ENCODE data around the gene GALNT2. TPM values are rescaled to one million over a fixed set of nuclear protein-coding genes. Genes with fewer than 3 reads are reported as not detected.

The GALNT2 gene
- total and polyA plus RNA-seq, 12 donors, result 9.7 to 35.1 (median 25.8) TPM

DNA sequence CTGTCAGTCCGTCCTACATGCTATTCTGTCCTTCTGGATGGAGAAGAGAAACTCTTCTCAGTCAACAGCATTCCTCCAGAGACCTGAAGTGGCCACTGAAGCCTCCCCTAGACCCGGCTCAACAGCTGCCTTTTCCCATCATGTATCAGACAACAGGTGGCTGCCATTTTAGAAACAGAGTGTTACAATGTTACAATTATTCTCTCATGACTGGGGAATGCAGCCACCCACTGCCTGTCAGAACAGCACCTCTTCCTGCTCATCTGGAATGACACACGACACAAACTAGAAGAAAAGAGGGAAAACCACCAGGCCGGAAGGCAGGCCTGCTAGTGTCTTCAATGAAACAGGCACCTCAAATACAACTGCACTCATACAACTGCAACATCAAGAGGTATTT is 253.8 kb downstream of the GALNT2 start:
- TF ChIP-seq, protein P1, sequence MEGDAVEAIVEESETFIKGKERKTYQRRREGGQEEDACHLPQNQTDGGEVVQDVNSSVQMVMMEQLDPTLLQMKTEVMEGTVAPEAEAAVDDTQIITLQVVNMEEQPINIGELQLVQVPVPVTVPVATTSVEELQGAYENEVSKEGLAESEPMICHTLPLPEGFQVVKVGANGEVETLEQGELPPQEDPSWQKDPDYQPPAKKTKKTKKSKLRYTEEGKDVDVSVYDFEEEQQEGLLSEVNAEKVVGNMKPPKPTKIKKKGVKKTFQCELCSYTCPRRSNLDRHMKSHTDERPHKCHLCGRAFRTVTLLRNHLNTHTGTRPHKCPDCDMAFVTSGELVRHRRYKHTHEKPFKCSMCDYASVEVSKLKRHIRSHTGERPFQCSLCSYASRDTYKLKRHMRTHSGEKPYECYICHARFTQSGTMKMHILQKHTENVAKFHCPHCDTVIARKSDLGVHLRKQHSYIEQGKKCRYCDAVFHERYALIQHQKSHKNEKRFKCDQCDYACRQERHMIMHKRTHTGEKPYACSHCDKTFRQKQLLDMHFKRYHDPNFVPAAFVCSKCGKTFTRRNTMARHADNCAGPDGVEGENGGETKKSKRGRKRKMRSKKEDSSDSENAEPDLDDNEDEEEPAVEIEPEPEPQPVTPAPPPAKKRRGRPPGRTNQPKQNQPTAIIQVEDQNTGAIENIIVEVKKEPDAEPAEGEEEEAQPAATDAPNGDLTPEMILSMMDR (IDR thresholded peaks at IDR 0.05), result no peak
- no peaks in the 10 kb centered on the region for H3K36me3 ChIP-seq
- intact Hi-C loops (cut with DNase I), result no loop called here
- WGBS, 2 donors, result 76 to 79% methylated on average over 4 of the region's 4 CpGs
- ATAC-seq (no peak), DNase-seq (no peak)
- no peak overlapping the region for H3K4me3 ChIP-seq
- H3K27me3 ChIP-seq, result peaks cover 0 to 10% (median 0%) of the 10 kb centered on the region in 7 donors
- no peaks in the 10 kb centered on the region for H3K9me3 ChIP-seq
- H3K4me1 ChIP-seq, result peaks cover 0 to 13% (median 6%) of the 10 kb centered on the region in 9 donors
- no peak overlapping the region for H3K27ac ChIP-seq

DNA sequence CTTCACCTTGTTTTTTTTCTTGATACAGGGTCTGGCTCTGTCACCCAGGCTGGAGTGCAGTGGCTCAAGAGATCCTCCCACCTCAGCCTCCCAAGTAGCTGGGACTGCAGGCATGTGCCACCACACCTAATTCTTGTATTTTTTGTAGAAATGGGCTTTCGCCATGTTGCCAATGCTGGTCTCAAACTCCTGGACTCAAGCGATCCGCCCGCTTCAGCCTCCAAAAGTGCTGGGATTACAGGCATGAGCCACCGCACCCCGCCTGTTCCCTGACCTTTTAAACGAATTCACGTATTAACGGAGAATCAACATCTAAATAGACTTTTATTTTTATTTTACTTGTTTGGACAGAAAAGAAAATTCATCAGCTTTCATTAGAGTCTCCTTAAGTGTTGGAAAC is 254.3 kb downstream of the GALNT2 start:
- Histone ChIP-seq H3K4me3 (no peak overlapping the region), H3K9me3 (no peaks in the 10 kb centered on the region), H3K36me3 (no peaks in the 10 kb centered on the region), H3K4me1 (peaks cover 0 to 13% (median 6%) of the 10 kb centered on the region in 9 donors), H3K27me3 (peaks cover 0 to 10% (median 0%) of the 10 kb centered on the region in 7 donors), H3K27ac (peak overlapping the region in 3 of 10 donors; percentile 49 to 63 (median 50))
- 96% methylated on average over 9 of the region's 9 CpGs for WGBS, 2 donors
- DNase-seq (no peak), ATAC-seq (no peak)
- intact Hi-C loops (cut with DNase I), result no loop called here
- TF ChIP-seq, protein P1 (IDR thresholded peaks at IDR 0.05), result no peak

DNA sequence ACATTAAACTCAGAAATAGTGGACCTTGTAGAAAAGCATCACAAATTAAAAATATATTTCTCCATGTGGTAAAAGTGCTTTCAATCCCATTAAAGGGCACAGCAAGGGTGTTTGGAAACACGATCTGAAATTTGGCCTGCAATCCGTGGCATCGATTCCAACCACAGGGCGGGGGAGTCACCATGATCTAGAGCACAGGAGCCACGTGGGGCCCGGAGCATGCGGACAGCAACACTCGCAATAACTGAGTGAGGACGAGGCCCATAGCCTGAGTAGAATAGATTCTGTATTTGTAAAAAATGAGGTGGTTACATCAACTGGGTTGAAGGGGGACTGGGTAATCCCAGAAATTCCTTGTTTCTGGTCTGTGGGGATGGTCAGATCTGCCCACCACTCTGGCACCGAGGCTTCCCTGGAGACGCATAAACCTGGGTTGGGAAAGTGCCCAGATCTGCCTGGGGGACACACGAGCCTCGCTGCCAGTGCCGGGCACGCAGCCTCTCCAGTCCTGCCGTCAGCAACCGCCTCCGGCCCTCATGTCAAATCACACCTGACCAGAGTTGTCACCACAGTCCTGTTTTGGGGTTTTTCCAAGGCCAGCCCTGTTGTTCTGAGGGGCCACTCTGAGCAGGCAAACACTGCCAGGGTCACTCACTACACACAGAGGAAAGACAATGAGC is 254.8 kb downstream of the GALNT2 start:
- peak; percentile 53 to 87 (median 80) for ATAC-seq
- H3K27ac ChIP-seq, result peak overlapping the region in 8 of 10 donors; percentile 19 to 63 (median 46)
- intact Hi-C loops (cut with DNase I), result no loop called here

DNA sequence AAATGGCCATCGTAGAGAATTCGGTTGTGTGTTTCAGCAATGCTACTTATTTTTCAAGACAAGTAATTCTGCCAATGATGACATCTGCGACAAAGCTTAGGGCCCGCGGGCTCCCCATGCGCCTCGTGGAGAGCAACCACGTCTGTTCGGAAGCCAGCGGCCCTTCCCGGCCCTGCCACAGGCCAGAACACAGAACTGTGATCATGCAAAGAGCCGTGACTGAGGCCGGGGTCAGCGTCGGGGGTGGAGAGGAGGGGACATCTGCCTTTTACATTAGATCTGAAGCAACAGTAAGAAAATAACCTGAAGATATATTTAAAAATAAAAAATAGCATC is 255.4 kb downstream of the GALNT2 start:
- WGBS, 2 donors, result 72 to 73% methylated on average over 15 of the region's 15 CpGs
- Histone ChIP-seq H3K36me3 (no peaks in the 10 kb centered on the region), H3K27ac (peak overlapping the region in 8 of 10 donors; percentile 19 to 63 (median 46)), H3K4me3 (no peak overlapping the region), H3K4me1 (peaks cover 0 to 20% (median 8%) of the 10 kb centered on the region in 9 donors), H3K9me3 (no peaks in the 10 kb centered on the region), H3K27me3 (peaks cover 0 to 8% (median 0%) of the 10 kb centered on the region in 7 donors)
- DNase-seq (no peak), ATAC-seq (peak in 7 of 8 donors; percentile 4 to 34 (median 14))
- TF ChIP-seq, protein P1 (IDR thresholded peaks at IDR 0.05), result no peak
- intact Hi-C loops (cut with DNase I), result no loop called here

More for the DNA sequence above, 254.8 kb downstream of the GALNT2 start:
- TF ChIP-seq, protein P1 (IDR thresholded peaks at IDR 0.05), result no peak
- peaks cover 0 to 15% (median 7%) of the 10 kb centered on the region in 9 donors for H3K4me1 ChIP-seq
- H3K36me3 ChIP-seq, result no peaks in the 10 kb centered on the region
- 43 to 63% methylated on average over 18 of the region's 18 CpGs for WGBS, 2 donors
- H3K9me3 ChIP-seq, result no peaks in the 10 kb centered on the region
- no peak overlapping the region for H3K4me3 ChIP-seq
- peaks cover 0 to 8% (median 0%) of the 10 kb centered on the region in 7 donors for H3K27me3 ChIP-seq
- peak; percentile 38 to 64 for DNase-seq

Measured in heart right ventricle (tissue), 16 donors.